K562 (cell line): Measurements from ENCODE around the gene TUT1. TPM values are rescaled to one million over a fixed set of nuclear protein-coding genes. Genes with fewer than 3 reads are reported as not detected.

Source experiments
- COPS2 ChIP-seq: fragments of 450-650 bp; conservative IDR thresholded peaks from 2 replicates; pipeline ENCODE4 v1.6.1; 2016; ENCODE audit warnings: mild to moderate bottlenecking, moderate library complexity
- CTBP1 ChIP-seq: fragments of 450-650 bp; IDR thresholded peaks from 2 replicates; pipeline ENCODE4 v1.6.1; 2016; ENCODE audit warnings: borderline replicate concordance
- DPF2 ChIP-seq: fragments of 450-650 bp; IDR thresholded peaks from 2 replicates; pipeline ENCODE4 v1.6.1; 2016
- ETV1 ChIP-seq: fragments of 450-650 bp; conservative IDR thresholded peaks from 2 replicates; pipeline ENCODE4 v1.6.1; 2016; ENCODE audit warnings: missing genetic modification characterization, control low read depth, low read depth, missing compliant biosample characterization
- HMG20B ChIP-seq: fragments of 250-450 bp; sonication (Bioruptor Pico); IDR thresholded peaks from 2 replicates; pipeline ENCODE4 v1.5.0; 2021; ENCODE audit warnings: mild to moderate bottlenecking
- MGA ChIP-seq: fragments of 450-650 bp; IDR thresholded peaks from 2 replicates; pipeline ENCODE4 v1.6.1; 2016; ENCODE audit warnings: mild to moderate bottlenecking, moderate library complexity
- NFRKB ChIP-seq: fragments of 450-650 bp; IDR thresholded peaks from 2 replicates; pipeline ENCODE4 v1.6.1; 2016; ENCODE audit warnings: low read depth
- POU5F1 ChIP-seq: fragments of 150-350 bp; IDR thresholded peaks from 2 replicates; pipeline ENCODE4 v1.6.1; 2014; ENCODE audit warnings: borderline replicate concordance, low read length, low read depth, mild to moderate bottlenecking; ENCODE audit not compliant: partially characterized antibody
- PURB ChIP-seq: sonication (generic); formaldehyde crosslinking; IDR thresholded peaks from 2 replicates; pipeline ENCODE4 v1.9.0; 2021; ENCODE audit warnings: low read depth, mild to moderate bottlenecking, missing genetic modification reagents
- SNAPC5 ChIP-seq: fragments of 250-450 bp; sonication (Bioruptor Pico); IDR thresholded peaks from 2 replicates; pipeline ENCODE4 v1.8.0; 2021; ENCODE audit warnings: moderate library complexity, mild to moderate bottlenecking, inconsistent platforms
- ZNF146 ChIP-seq: IDR thresholded peaks from one replicate; pipeline ENCODE4 v1.6.1; 2018; ENCODE audit warnings: missing compliant biosample characterization; ENCODE audit not compliant: unreplicated experiment
- ZNF449 ChIP-seq: fragments of 250-450 bp; sonication (Bioruptor Pico); IDR thresholded peaks from 2 replicates; pipeline ENCODE4 v1.8.0; 2022; ENCODE audit warnings: moderate library complexity, mild to moderate bottlenecking, inconsistent platforms
- ZNF699 ChIP-seq: fragments of 250-450 bp; sonication (Bioruptor Pico); IDR thresholded peaks from 2 replicates; pipeline ENCODE4 v1.8.0; 2021; ENCODE audit warnings: mild to moderate bottlenecking, moderate library complexity; ENCODE audit not compliant: insufficient replicate concordance
- ZNF75A ChIP-seq: fragments of 450-650 bp; formaldehyde crosslinking; IDR thresholded peaks from 2 replicates; pipeline ENCODE4 v1.4.0; 2020; ENCODE audit warnings: mild to moderate bottlenecking
- polyA plus RNA-seq, 8 experiments: library from polyadenylated mRNA; depleted of rRNA in 4 of 8; stranded (reverse) in 5 of 8; unstranded in 3 of 8; fragments of >200 nt; fragmentation: Nextera tagmentation in 2 of 8; fragmentation: Illumina TruSeq in 1 of 8; extraction: Ambion mirVana in 2 of 8; extraction: Trizol in 1 of 8; gene quantifications; 2 replicates each; pipeline versions ENCODE4 v1.2.1 to v1.2.3, GENCODE V29; 2011 to 2014; ENCODE audit warnings: inconsistent platforms in 1 of 8, missing spikeins in 1 of 8
- total RNA-seq, 7 experiments: library from RNA; depleted of rRNA in 6 of 7; stranded (reverse); fragments of >200 nt in 6 of 7; fragmentation: Illumina TruSeq in 2 of 7; extraction: Trizol in 2 of 7; gene quantifications; 2 replicates each; pipeline versions ENCODE4 v1.2.1 to v1.2.3, GENCODE V29; 2011 to 2021; ENCODE audit warnings: low replicate concordance in 1 of 7

Gene TUT1
- total and polyA plus RNA-seq, 9 of the 15 experiments (the other 6 are each of a cell fraction or from before 2014, with no cell fraction given): 0.66 to 44.3 (median 15.7) TPM

GRCh38 chr11:62601372-62602140 lies 10.2 kb upstream of the TUT1 start, which contains the start of gene MTA2 (continued):
- TF ChIP-seq MGA (no peak), CTBP1 (no peak), PURB (CRISPR knock-in tag) (no peak), ZNF146 (CRISPR knock-in tag) (no peak), SNAPC5 (no peak), ZNF75A (CRISPR knock-in tag) (no peak), HMG20B (no peak), NFRKB (no peak), COPS2 (no peak), ZNF449 (no peak), POU5F1 (no peak), ZNF699 (CRISPR knock-in tag) (no peak), ETV1 (tag) (no peak), DPF2 (no peak)
